D721Med (cell line): ENCODE measurements around the gene DLST.

Experiments
- DNase-seq: peaks from one replicate; pipeline ENCODE4 v3.0.0; 2011; ENCODE audit warnings: low spot score; ENCODE audit not compliant: insufficient read length
- FAIRE-seq: peaks from 2 replicates; lab custom pipeline; 2011; peaks lifted over from hg19 to GRCh38; lab: Jason Lieb, UNC
- TF ChIP-seq, protein P1 (sequence below): IDR thresholded peaks from 2 replicates; pipeline ENCODE4 v1.5.1; 2012; ENCODE audit warnings: mild to moderate bottlenecking, control low read depth; ENCODE audit not compliant: insufficient read depth; ENCODE audit errors: missing control alignments

DLST gene

DNA sequence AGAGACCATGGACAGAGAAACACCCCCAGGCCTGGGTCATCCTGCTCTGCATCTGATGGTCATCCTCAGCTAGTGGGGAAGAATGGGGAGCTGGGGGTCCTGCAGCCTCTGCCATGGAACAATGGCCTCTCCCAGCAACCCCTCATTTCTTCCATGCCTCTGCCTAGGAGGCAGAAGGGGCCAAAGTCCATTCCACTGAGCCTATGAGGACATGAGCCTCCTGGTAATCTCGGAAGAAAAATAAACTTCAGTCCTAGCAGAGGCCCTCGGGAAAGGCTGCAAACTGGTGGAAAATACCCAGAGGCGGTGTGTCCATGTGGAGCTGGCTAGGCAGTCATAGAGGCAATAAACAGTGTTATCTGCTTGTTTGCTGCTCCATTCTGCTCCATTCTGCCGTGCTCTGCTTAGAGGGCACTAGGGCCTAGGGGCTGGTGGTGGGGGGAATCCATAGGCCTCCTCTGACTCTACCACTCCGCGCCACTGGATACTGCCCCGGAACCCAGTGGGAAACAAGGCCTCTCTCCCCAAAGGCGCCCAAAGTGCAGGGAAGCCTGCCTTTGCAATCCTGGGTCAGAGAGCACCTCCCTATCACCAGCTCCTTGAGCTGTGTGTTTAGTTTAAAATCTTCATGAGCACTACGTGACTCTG is 69.2 kb downstream of the DLST start:
- TF ChIP-seq, protein P1, sequence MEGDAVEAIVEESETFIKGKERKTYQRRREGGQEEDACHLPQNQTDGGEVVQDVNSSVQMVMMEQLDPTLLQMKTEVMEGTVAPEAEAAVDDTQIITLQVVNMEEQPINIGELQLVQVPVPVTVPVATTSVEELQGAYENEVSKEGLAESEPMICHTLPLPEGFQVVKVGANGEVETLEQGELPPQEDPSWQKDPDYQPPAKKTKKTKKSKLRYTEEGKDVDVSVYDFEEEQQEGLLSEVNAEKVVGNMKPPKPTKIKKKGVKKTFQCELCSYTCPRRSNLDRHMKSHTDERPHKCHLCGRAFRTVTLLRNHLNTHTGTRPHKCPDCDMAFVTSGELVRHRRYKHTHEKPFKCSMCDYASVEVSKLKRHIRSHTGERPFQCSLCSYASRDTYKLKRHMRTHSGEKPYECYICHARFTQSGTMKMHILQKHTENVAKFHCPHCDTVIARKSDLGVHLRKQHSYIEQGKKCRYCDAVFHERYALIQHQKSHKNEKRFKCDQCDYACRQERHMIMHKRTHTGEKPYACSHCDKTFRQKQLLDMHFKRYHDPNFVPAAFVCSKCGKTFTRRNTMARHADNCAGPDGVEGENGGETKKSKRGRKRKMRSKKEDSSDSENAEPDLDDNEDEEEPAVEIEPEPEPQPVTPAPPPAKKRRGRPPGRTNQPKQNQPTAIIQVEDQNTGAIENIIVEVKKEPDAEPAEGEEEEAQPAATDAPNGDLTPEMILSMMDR, result no peak
- DNase-seq (no peak), FAIRE-seq (no peak)

GRCh38 chr14:74951443-74952179 is 69.9 kb downstream of the DLST start:
- TF ChIP-seq, protein P1, result no peak
- no peak for DNase-seq
- no peak for FAIRE-seq

DNA sequence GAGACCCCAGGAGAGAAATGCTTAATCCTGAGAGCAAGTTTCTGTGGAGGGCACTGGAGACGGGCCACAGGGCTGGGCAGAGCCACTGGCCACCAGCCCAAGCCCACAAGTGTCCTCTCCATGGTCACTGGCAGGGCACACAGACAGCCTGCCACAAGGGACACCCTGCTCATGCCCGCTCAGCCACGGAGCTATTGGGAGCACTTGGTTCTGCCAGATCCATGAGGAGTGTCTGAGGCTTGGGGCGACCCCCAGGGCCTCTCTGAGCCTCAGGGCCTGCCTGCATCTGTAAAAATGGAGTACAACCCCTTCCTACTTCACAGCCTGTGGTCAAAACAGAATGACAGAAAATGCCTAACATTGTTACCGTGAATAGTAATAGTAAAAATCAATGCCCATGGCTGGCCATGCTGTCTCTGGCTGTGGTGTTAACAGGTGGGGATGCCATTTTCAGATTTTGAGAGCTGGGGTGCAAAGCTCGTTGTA is 70.5 kb downstream of the DLST start:
- FAIRE-seq (no peak), DNase-seq (no peak)
- TF ChIP-seq, protein P1, result no peak

DNA sequence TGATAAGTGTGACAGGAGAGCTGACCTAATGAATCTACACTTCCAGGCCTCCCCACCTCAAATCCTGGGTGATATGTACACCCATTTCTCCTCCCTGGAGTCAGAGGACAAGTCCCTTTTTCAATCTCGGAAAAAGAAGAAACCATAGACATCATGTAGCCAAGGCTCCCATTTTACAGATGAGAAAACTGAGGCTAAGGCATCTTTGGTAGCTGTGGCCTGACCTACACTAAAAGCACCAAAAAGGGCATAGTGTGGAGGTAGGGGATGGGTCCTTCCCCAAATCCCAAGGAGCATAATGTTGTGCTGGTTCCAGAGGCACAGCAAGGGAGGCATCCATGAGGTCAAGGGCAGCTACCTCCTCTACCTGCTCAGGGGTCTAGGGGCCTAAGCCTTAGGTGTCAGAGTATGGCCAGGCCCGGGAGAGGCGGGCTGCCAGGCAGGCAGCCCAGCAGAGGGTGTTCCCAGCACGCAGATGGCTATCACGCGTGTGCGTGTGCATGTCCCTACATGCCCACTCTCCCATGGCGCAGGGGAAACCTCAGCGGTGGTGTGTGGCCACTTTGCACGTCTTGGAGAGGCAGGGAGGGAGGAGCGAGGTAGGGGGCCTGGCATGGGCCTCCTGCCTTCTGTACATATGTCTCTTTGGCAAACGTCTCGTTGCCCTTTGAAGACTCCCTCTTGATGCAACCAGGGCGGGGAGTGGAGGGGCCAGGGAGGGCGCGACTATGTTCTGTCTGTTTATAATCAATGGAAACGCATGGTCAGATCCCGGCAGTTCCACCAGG is 71.2 kb downstream of the DLST start:
- TF ChIP-seq, protein P1, result no peak
- DNase-seq (no peak), FAIRE-seq (no peak)
